Neural progenitor cell (in vitro differentiated cells): ENCODE results near the gene SAMD4B. TPM values are rescaled to one million over a fixed set of nuclear protein-coding genes. Genes with fewer than 3 reads are reported as not detected.
A peak's percentile ranks its signal among the peaks of the same experiment; 100 is the strongest.

Experiments used
- DNase-seq: peaks from one replicate; pipeline ENCODE4 v3.0.0-alpha.2; 2016; ENCODE audit warnings: low spot score
- H2AFZ ChIP-seq: fragments of 200-600 bp; sonication (generic); replicated peaks from 2 replicates; pipeline ENCODE4 v1.6.1; 2016; ENCODE audit warnings: antibody characterized with exemption
- H3F3A ChIP-seq: fragments of 200-600 bp; sonication (generic); 2 replicates; pipeline ENCODE4 v1.6.1; 2016; ENCODE audit warnings: antibody characterized with exemption, low read depth
- H3K27ac ChIP-seq: fragments of 200-600 bp; sonication (generic); 2 replicates; pipeline ENCODE4 v1.5.1; 2016; ENCODE audit warnings: mild to moderate bottlenecking
- H3K27me3 ChIP-seq: fragments of 200-600 bp; sonication (generic); 2 replicates; pipeline ENCODE4 v1.6.1; 2016; ENCODE audit warnings: mild to moderate bottlenecking, moderate library complexity
- H3K36me3 ChIP-seq: fragments of 200-600 bp; sonication (generic); 2 replicates; pipeline ENCODE4 v1.5.1; 2016
- H3K4me1 ChIP-seq: fragments of 200-600 bp; sonication (generic); 2 replicates; pipeline ENCODE4 v1.6.1; 2016; ENCODE audit warnings: mixed run types
- H3K4me2 ChIP-seq: fragments of 200-600 bp; sonication (generic); 2 replicates; pipeline ENCODE4 v1.6.1; 2016
- H3K4me3 ChIP-seq: fragments of 200-600 bp; sonication (generic); 2 replicates; pipeline ENCODE4 v1.5.1; 2016
- H3K79me2 ChIP-seq: fragments of 200-600 bp; sonication (generic); 2 replicates; pipeline ENCODE4 v1.6.1; 2016; ENCODE audit warnings: low read depth
- H3K9ac ChIP-seq: fragments of 200-600 bp; sonication (generic); 2 replicates; pipeline ENCODE4 v1.6.1; 2016
- H3K9me3 ChIP-seq: fragments of 200-600 bp; sonication (generic); 2 replicates; pipeline ENCODE4 v1.5.1; 2016; ENCODE audit warnings: low read depth
- H4K20me1 ChIP-seq: fragments of 200-600 bp; sonication (generic); 2 replicates; pipeline ENCODE4 v1.6.1; 2016; ENCODE audit warnings: low read depth
- H3K27ac Mint-ChIP-seq: 3 replicates; pipeline ENCODE4 v1.8.0; 2021; ENCODE audit warnings: mixed read lengths
- H3K27me3 Mint-ChIP-seq: 2 replicates; pipeline ENCODE4 v1.8.0; 2022; ENCODE audit warnings: low read depth, mild to moderate bottlenecking, inconsistent platforms, moderate library complexity, mixed read lengths; ENCODE audit not compliant: insufficient read depth
- H3K36me3 Mint-ChIP-seq: 3 replicates; pipeline ENCODE4 v1.8.0; 2021; ENCODE audit warnings: mixed read lengths
- H3K4me1 Mint-ChIP-seq: 3 replicates; pipeline ENCODE4 v1.8.0; 2021; ENCODE audit warnings: mixed read lengths
- H3K4me3 Mint-ChIP-seq: 3 replicates; pipeline ENCODE4 v1.8.0; 2021; ENCODE audit warnings: mild to moderate bottlenecking, moderate library complexity, mixed read lengths
- H3K9me3 Mint-ChIP-seq: 3 replicates; pipeline ENCODE4 v1.8.0; 2020; ENCODE audit warnings: mixed read lengths
- CTCF ChIP-seq: fragments of 200-600 bp; sonication (generic); IDR thresholded peaks from 2 replicates; pipeline ENCODE4 v1.5.1; 2017; ENCODE audit warnings: antibody characterized with exemption, mild to moderate bottlenecking
- EZH2 ChIP-seq: fragments of 200-600 bp; sonication (generic); IDR thresholded peaks from 2 replicates; pipeline ENCODE4 v1.6.1; 2017; ENCODE audit warnings: antibody characterized with exemption, mild to moderate bottlenecking, moderate library complexity
- EZH2phosphoT487 ChIP-seq: fragments of 200-600 bp; sonication (generic); IDR thresholded peaks from 2 replicates; pipeline ENCODE4 v1.6.1; 2017; ENCODE audit warnings: antibody characterized with exemption
- total RNA-seq: library from RNA; depleted of rRNA; stranded (reverse); fragments of >200 nt; gene quantifications from 2 replicates; pipeline ENCODE4 v1.2.3, GENCODE V29; 2015; ENCODE audit warnings: low replicate concordance

SAMD4B gene
- total RNA-seq, 1 donor from 2014 or later, result 32.8 TPM

- H3K27me3 ChIP-seq, result no peaks in the 10 kb centered on the region
- TF ChIP-seq CTCF (peak; percentile 87), EZH2 (no peak)
- no peaks in the 10 kb centered on the region for H3K9me3 ChIP-seq
- Mint-ChIP-seq H3K27ac (peak overlapping the region; percentile 53), H3K9me3 (no peaks in the 10 kb centered on the region), H3K27me3 (peaks cover 6% of the 10 kb centered on the region), H3K36me3 (peaks cover 15% of the 10 kb centered on the region), H3K4me3 (no peak overlapping the region), H3K4me1 (peaks cover 21% of the 10 kb centered on the region)
- peaks cover 38% of the 10 kb centered on the region for H3F3A ChIP-seq
- peaks cover 10% of the 10 kb centered on the region for H4K20me1 ChIP-seq
- peak; percentile 89 for DNase-seq
- H3K9ac ChIP-seq, result no peak overlapping the region
- peaks cover 8% of the 10 kb centered on the region for H3K79me2 ChIP-seq
- H3K4me1 ChIP-seq, result peaks cover 4% of the 10 kb centered on the region
- no peak overlapping the region for H3K4me3 ChIP-seq
- H2AFZ ChIP-seq, result no peak overlapping the region
- H3K4me2 ChIP-seq, result no peak overlapping the region
- H3K27ac ChIP-seq, result no peak overlapping the region
- no peaks in the 10 kb centered on the region for H3K36me3 ChIP-seq
These were observed 55.4 kb downstream of the SAMD4B start for GRCh38 chr19:39397360-39398296.

DNA sequence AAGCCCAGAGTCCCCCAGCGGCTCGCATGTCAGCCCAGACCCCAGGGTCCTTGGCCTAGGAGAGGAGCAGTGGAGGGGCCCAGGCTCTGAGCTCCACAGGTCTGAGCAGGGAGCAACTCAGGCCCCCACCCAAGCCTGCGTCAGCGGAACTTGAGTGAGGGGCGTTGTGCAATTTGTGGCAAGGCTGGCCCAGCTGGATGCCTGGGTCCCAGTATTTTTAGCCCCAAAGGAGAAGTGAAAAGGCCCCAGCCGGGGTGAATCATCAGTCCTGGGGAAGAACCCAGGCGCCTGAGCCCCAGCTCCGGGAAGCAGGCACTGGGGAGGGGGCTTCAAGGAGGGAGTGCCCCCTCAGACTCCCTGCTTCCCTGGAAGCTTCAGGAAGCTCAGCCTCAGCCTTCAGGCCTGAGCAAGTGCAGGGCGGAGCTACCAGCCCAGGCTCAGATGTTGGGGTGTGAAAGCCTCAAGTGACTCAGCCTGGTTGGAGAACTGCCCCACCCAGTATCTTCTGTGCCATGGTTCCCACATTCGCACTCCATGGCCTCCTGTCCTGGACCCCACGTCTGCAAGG lies 56.2 kb downstream of the SAMD4B start:
- Mint-ChIP-seq H3K4me1 (peaks cover 24% of the 10 kb centered on the region), H3K36me3 (peaks cover 13% of the 10 kb centered on the region), H3K27ac (peak overlapping the region; percentile 53), H3K27me3 (peaks cover 6% of the 10 kb centered on the region), H3K4me3 (no peak overlapping the region), H3K9me3 (no peaks in the 10 kb centered on the region)
- Histone ChIP-seq H3K4me2 (no peak overlapping the region), H3K36me3 (no peaks in the 10 kb centered on the region), H3K79me2 (peaks cover 2% of the 10 kb centered on the region), H2AFZ (no peak overlapping the region), H4K20me1 (peaks cover 9% of the 10 kb centered on the region), H3K27ac (no peak overlapping the region), H3K9ac (no peak overlapping the region), H3K27me3 (no peaks in the 10 kb centered on the region), H3K4me1 (peaks cover 4% of the 10 kb centered on the region), H3K4me3 (no peak overlapping the region), H3K9me3 (no peaks in the 10 kb centered on the region), H3F3A (peaks cover 45% of the 10 kb centered on the region)
- no peak for DNase-seq
- TF ChIP-seq CTCF (no peak), EZH2 (no peak), EZH2phosphoT487 (no peak)

DNA sequence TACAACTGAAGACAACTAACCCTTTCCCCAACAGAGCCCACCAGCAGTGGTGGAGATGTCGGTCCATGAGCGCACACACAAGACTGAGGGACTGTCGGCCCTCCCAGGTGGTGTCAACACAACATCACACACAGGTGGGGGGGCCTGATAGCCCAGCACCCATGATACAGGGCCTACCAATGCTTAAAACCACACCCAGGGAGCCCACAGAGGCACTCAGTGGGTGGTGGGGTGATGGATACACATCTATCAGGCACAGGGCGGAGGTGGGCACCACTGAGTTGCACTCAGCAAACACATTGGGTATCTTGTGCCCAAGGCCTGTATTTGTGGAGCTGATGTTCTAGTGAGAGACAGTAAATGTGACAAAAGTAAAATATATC lies 57.4 kb downstream of the SAMD4B start:
- no peaks in the 10 kb centered on the region for H3K9me3 Mint-ChIP-seq
- no peak overlapping the region for H3K27ac ChIP-seq
- H3K27me3 Mint-ChIP-seq, result peaks cover 10% of the 10 kb centered on the region
- no peak overlapping the region for H3K9ac ChIP-seq
- no peak overlapping the region for H3K4me2 ChIP-seq
- DNase-seq, result no peak
- H3K27ac Mint-ChIP-seq, result no peak overlapping the region
- H3K4me3 ChIP-seq, result no peak overlapping the region
- H3K36me3 Mint-ChIP-seq, result peaks cover 7% of the 10 kb centered on the region
- H3K79me2 ChIP-seq, result no peaks in the 10 kb centered on the region
- peaks cover 9% of the 10 kb centered on the region for H4K20me1 ChIP-seq
- H3K36me3 ChIP-seq, result no peaks in the 10 kb centered on the region
- TF ChIP-seq EZH2 (no peak), CTCF (no peak), EZH2phosphoT487 (no peak)
- no peaks in the 10 kb centered on the region for H3K9me3 ChIP-seq
- peaks cover 55% of the 10 kb centered on the region for H3F3A ChIP-seq
- peaks cover 10% of the 10 kb centered on the region for H3K4me1 ChIP-seq
- no peaks in the 10 kb centered on the region for H3K27me3 ChIP-seq
- peaks cover 27% of the 10 kb centered on the region for H3K4me1 Mint-ChIP-seq
- peak overlapping the region; percentile 0 for H3K4me3 Mint-ChIP-seq
- no peak overlapping the region for H2AFZ ChIP-seq
